ENCODE results near the gene RAP1GAP.

DNA sequence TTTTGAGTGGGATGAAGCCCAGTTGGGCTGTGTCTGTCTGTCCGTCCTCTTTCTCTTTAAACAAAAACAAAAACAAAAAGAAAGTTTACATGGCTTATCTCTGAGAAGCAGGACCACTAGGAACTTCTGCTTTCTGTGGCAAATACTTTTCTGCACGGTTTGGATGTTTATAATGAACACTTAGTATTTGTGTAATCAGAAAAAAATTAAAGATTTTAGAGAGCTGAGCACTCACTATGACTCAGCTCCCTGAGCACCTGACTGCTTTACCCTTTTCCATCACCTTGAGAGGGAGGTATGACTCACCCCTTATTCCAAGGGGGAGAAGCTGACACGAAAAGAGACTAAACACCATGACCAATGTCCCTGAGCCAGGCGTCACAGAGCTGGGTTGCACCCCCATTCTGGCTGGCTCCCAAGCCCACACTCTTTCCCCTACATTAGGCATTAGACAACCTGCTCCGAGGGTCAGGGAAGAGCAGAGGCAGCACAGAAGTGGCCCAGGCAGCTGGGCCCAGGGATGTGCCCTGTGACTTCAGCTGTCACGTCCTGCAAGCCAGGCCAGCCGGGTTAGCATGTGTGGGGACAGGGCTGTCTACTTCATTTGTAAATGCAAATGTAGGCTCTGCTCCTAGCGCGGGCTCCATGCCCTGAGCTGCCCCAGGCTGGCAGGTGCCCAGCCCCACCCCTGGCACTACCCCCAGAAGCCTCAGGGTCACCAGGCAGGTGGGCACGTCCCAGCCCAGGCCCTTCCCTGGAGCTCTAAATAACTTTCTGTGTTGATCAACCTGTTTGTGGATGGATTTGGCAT lies 30.4 kb downstream of the RAP1GAP start:
- TF ChIP-seq, protein P1, sequence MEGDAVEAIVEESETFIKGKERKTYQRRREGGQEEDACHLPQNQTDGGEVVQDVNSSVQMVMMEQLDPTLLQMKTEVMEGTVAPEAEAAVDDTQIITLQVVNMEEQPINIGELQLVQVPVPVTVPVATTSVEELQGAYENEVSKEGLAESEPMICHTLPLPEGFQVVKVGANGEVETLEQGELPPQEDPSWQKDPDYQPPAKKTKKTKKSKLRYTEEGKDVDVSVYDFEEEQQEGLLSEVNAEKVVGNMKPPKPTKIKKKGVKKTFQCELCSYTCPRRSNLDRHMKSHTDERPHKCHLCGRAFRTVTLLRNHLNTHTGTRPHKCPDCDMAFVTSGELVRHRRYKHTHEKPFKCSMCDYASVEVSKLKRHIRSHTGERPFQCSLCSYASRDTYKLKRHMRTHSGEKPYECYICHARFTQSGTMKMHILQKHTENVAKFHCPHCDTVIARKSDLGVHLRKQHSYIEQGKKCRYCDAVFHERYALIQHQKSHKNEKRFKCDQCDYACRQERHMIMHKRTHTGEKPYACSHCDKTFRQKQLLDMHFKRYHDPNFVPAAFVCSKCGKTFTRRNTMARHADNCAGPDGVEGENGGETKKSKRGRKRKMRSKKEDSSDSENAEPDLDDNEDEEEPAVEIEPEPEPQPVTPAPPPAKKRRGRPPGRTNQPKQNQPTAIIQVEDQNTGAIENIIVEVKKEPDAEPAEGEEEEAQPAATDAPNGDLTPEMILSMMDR (IDR thresholded peaks at IDR 0.05) = no peak
- no peak for TF ChIP-seq POLR2A (IDR thresholded peaks at IDR 0.05)
